ENCODE data around the gene FOLR1.

GRCh38 chr11:72235351-72236057, 43.6 kb downstream of the FOLR1 start:
- no peak for TF ChIP-seq CTCF (IDR thresholded peaks at IDR 0.05)
- TF ChIP-seq TCF7L2 (IDR thresholded peaks at IDR 0.05; ENCODE audit: low read depth, low read length) = no peak
- no peak for TF ChIP-seq REST (IDR thresholded peaks at IDR 0.05; ENCODE audit: insufficient read depth in 1 of 2, low read depth in 2 of 2, low read length in 1 of 2)
